Common myeloid progenitor, CD34-positive (primary cell): ENCODE measurements around the gene CRYGN.

Source experiments
- CTCF ChIA-PET: fragments of 350-600 bp; sonication (Branson Sonifier 250); formaldehyde crosslinking; loops from one replicate; lab custom pipeline; 2021; ENCODE audit warnings: antibody characterized with exemption; lab: Charles Lee
- POLR2A ChIA-PET: fragments of 350-600 bp; sonication (Branson Sonifier 250); formaldehyde crosslinking; loops from one replicate; lab custom pipeline; 2021; ENCODE audit warnings: antibody characterized with exemption; lab: Charles Lee
- DNase-seq, 3 donors: peaks; one replicate each; pipeline versions ENCODE4 v3.0.0 to v3.0.0-alpha.2; 2013
- H3K27ac ChIP-seq, 2 experiments: 1 replicate in 1 of 2; 2 replicates in 1 of 2; pipeline ENCODE4 v1.7.0; 2013; ENCODE audit warnings: inconsistent platforms in 2 of 2, low read length in 2 of 2, mild to moderate bottlenecking in 2 of 2, low read depth in 1 of 2, moderate library complexity in 1 of 2; ENCODE audit not compliant: severe bottlenecking in 2 of 2, insufficient read depth in 1 of 2, poor library complexity in 1 of 2
- H3K27me3 ChIP-seq, 5 experiments: replicated peaks in 2 of 5; 1 replicate in 3 of 5; 2 replicates in 2 of 5; pipeline versions ENCODE4 v1.6.1 to v1.7.0; 2013; ENCODE audit warnings: low read length in 4 of 5, mild to moderate bottlenecking in 2 of 5, moderate library complexity in 2 of 5, inconsistent platforms in 1 of 5; ENCODE audit not compliant: insufficient read depth in 5 of 5, control insufficient read depth in 4 of 5
- H3K36me3 ChIP-seq, 4 experiments: 1 replicate in 2 of 4; 2 replicates in 2 of 4; pipeline versions ENCODE4 v1.6.1 to v1.7.0; 2013; ENCODE audit warnings: low read length in 3 of 4, control low read depth in 1 of 4, mild to moderate bottlenecking in 1 of 4; ENCODE audit not compliant: control insufficient read depth in 4 of 4, insufficient read depth in 4 of 4
- H3K4me1 ChIP-seq, 4 experiments: 1 replicate in 3 of 4; 2 replicates in 1 of 4; pipeline versions ENCODE4 v1.6.1 to v1.7.1; 2013; ENCODE audit warnings: low read length in 3 of 4, mild to moderate bottlenecking in 3 of 4, control low read depth in 1 of 4, inconsistent platforms in 1 of 4, moderate library complexity in 1 of 4; ENCODE audit not compliant: control insufficient read depth in 4 of 4, insufficient read depth in 4 of 4; ENCODE audit errors: control extremely low read depth in 1 of 4
- H3K4me3 ChIP-seq, 7 experiments: 1 replicate in 4 of 7; 2 replicates in 3 of 7; pipeline versions ENCODE4 v1.5.1 to v1.7.0; 2013; ENCODE audit warnings: mild to moderate bottlenecking in 7 of 7, low read length in 6 of 7, moderate library complexity in 6 of 7, inconsistent platforms in 2 of 7, low read depth in 2 of 7, control low read depth in 1 of 7; ENCODE audit not compliant: insufficient read depth in 4 of 7, control insufficient read depth in 1 of 7; ENCODE audit errors: extremely low read depth in 1 of 7
- H3K9me3 ChIP-seq, 5 experiments: 1 replicate in 4 of 5; 2 replicates in 1 of 5; pipeline versions ENCODE4 v1.6.1 to v1.7.1; 2013; ENCODE audit warnings: low read length in 4 of 5, mild to moderate bottlenecking in 2 of 5, inconsistent platforms in 1 of 5, low read depth in 1 of 5, moderate library complexity in 1 of 5; ENCODE audit not compliant: control insufficient read depth in 4 of 5, insufficient read depth in 2 of 5; ENCODE audit errors: control extremely low read depth in 1 of 5
- WGBS: methylation state at CpG from one replicate; pipeline ENCODE4 v1.1.5; 2013; ENCODE audit not compliant: insufficient coverage; 5-methylcytosine and 5-hydroxymethylcytosine counted together

The CRYGN gene

DNA sequence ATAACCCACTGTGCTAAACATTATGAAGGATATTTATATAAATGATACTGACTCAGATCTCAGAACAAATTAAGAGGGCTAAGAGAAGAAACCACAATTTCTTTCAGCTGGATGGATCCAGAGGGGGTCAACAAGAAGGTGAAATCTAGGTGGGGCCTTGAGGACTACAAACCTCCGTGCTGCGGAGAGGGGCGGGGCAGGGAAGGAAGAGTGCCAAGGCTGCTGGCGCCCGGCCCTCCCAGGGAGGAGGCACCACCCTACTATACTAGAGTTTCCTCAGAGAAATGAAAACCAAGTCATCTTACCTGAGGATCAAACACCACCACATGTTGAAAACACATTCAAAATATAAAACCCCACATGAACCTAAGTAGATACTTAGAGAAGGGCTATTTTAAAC, 29.3 kb upstream of the CRYGN start:
- H3K9me3 ChIP-seq = peaks cover 0 to 3% (median 0%) of the 10 kb centered on the region in 5 experiments
- CTCF ChIA-PET = interaction anchor here (1.0 kb wide), 1 partner anchor 21 kb away, joined by 3 read pairs; no protein-coding TSS in a partner anchor
- peaks cover 19 to 86% (median 67%) of the 10 kb centered on the region in 4 experiments for H3K36me3 ChIP-seq
- H3K27me3 ChIP-seq = no peaks in the 10 kb centered on the region
- 100% methylated on average over 2 of the region's 5 CpGs for WGBS
- H3K4me1 ChIP-seq = no peaks in the 10 kb centered on the region
- H3K27ac ChIP-seq = no peak overlapping the region
- no peak overlapping the region for H3K4me3 ChIP-seq
- POLR2A ChIA-PET = no interaction called here
- DNase-seq = no peak

DNA sequence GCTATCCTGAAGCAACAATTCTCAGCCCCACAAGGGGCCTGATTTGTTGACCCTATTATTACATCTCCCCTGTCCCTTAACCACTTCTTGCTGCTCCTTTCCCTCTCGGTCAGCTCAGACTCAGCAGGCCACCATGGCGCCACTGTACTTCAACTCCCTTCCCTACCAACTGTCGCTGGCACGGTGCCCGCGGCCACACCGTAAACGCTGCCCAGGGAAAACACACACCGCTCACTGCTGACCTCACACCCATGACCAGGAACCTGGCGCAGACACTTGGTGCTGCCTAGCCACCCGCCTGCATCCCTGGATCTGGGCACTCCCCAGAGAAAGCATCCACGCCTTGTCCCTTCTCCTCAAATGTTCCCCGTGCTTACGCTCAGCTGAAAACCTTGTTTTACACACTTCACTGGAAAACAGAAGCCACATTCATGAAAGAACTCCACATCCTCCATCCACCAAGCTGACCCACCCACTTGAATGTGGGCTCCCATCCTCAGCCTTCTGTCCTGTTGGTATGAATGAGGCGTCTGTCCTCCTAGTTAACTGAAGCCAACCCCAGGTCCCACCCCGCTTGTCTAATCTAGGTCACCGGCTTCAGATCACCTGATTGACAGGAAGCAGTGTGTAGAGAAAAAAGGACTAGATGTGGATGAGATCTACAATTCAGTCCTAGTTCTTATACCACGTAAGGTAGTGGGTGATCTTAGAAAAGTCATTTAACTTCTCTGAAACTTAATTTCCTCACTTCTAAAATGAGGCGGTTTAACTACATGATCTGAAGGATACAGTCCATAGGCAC, 28.5 kb upstream of the CRYGN start:
- Histone ChIP-seq H3K9me3 (peaks cover 0 to 11% (median 7%) of the 10 kb centered on the region in 5 experiments), H3K4me3 (no peak overlapping the region), H3K4me1 (no peaks in the 10 kb centered on the region), H3K27ac (no peak overlapping the region), H3K36me3 (peaks cover 20 to 80% (median 68%) of the 10 kb centered on the region in 4 experiments), H3K27me3 (no peaks in the 10 kb centered on the region)
- POLR2A ChIA-PET = no interaction called here
- DNase-seq = no peak
- 95% methylated on average over 14 of the region's 19 CpGs for WGBS
- CTCF ChIA-PET = interaction anchor here (1.0 kb wide), 1 partner anchor 21 kb away, joined by 3 read pairs; no protein-coding TSS in a partner anchor

DNA sequence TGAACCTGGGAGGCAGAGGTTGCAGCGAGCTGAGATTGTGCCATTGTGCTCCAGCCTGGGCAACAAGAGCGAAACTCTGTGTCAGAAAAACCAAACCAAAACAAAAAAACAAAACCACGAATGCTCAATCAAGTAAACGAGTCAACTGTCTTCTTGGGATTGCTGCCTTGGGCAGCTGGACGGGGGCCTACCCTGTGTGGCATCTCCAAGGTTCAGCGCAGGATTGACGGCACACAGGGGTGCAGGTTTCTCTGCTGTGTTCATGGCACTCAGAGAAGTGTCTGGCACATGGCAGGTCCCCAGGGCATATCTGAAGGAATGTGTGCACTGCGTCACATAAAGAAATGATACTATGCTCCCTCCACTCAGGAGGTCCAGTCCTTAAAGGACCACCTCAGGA, 25.2 kb upstream of the CRYGN start:
- Histone ChIP-seq H3K4me1 (no peaks in the 10 kb centered on the region), H3K27ac (no peak overlapping the region), H3K4me3 (no peak overlapping the region), H3K27me3 (peaks cover 0 to 14% (median 0%) of the 10 kb centered on the region in 5 experiments), H3K36me3 (peaks cover 20 to 64% (median 47%) of the 10 kb centered on the region in 4 experiments), H3K9me3 (peaks cover 0 to 24% (median 20%) of the 10 kb centered on the region in 5 experiments)
- CTCF ChIA-PET = interaction anchor here (1.4 kb wide), 1 partner anchor 23 kb away, joined by 3 read pairs; no protein-coding TSS in a partner anchor
- WGBS = 94% methylated on average over 6 of the region's 8 CpGs
- POLR2A ChIA-PET = no interaction called here
- no peak for DNase-seq

DNA sequence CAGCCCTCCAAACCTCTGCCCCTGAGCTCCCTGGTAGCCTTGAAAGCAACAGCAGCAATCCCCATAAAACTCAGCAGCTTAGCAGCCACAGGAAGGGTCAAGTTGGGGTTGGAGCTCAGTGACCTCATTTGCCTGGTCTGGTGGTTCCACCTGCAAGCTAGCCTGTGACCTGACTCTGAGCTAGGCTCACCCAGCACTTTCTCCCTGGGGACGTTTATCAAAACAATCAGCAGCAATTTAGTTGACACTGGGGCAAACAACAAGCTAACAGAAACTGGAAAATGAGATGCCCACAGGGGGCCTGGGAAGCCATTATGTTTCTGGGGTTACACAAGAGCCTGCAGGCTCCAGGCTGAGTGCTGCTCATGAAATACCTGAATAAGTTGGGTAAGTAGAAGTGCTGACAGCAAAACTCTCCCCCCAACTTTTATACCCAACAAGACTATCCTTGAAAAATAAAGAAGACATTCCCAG, 22.4 kb upstream of the CRYGN start:
- DNase-seq = no peak
- Histone ChIP-seq H3K9me3 (peaks cover 0 to 24% (median 21%) of the 10 kb centered on the region in 5 experiments), H3K27me3 (peaks cover 0 to 24% (median 0%) of the 10 kb centered on the region in 5 experiments), H3K36me3 (peaks cover 13 to 37% (median 21%) of the 10 kb centered on the region in 4 experiments), H3K27ac (no peak overlapping the region), H3K4me1 (no peaks in the 10 kb centered on the region), H3K4me3 (no peak overlapping the region)
- 100% methylated on average over 1 of the region's 1 CpG for WGBS
- CTCF ChIA-PET = interaction anchor here (0.7 to 1.2 kb wide), 2 partner anchors 19 to 76 kb away, joined by 3 read pairs; no protein-coding TSS in a partner anchor
- POLR2A ChIA-PET = no interaction called here

DNA sequence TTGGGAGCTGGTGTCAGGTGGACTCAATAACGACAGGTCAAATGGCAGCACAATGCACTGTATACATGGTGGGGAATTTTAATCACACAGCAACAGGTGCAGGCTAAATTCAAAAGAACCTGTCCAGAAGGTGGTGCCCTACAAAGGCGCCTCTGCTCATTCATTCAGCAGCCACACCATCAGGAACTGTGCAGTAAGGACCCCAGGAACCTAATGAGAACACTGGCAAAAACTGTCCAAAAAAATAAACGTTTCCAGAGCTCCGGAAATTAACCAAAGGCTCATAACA, 21.9 kb upstream of the CRYGN start:
- POLR2A ChIA-PET = no interaction called here
- Histone ChIP-seq H3K36me3 (peaks cover 13 to 32% (median 16%) of the 10 kb centered on the region in 4 experiments), H3K4me3 (no peak overlapping the region), H3K27me3 (peaks cover 0 to 24% (median 0%) of the 10 kb centered on the region in 5 experiments), H3K9me3 (peaks cover 0 to 24% (median 21%) of the 10 kb centered on the region in 5 experiments), H3K27ac (no peak overlapping the region), H3K4me1 (peaks cover 0 to 1% (median 0%) of the 10 kb centered on the region in 4 experiments)
- CTCF ChIA-PET = interaction anchor here (0.7 to 1.2 kb wide), 2 partner anchors 9 to 76 kb away, joined by 3 read pairs; no protein-coding TSS in a partner anchor
- 86% methylated on average over 4 of the region's 4 CpGs for WGBS
- DNase-seq = no peak

DNA sequence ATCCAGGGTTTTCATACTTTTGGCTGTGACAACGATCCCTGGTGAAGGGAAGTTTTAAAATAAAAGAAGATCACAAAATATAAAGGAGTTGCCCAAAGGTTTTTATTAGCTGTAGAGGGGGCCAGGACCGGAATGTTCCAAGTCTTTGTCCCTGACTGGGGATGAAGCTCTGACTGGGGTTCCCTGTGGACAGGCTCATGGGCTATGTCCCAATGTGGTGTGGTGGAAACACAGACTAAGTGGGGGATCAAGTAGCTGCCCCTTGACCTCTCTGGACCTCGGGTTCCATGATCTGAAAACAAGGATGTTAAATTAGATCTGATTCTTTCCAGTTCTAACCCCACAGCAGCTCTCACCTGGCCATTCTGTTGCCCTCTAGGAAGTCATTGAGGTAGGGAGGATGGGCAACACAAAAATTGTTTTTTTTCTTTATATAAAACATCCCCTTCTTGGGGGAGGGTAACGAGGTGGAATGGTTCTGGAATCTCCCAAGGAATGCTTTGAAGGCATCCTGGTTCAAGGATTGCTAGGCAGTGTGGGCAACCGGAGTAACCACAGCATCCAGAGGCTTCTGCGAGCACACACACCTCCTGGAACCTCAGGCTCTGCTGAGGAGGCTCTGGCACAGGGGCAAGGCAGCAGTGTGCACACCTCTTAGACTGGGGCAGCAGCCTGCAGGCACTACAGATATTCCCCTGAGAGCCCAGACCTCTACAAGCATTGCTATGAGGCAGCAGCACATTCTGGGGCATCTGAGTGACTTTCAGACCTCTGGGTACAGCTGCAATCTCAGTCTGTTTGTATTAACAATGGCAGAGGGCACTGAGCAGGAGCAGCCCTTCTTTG, 21.4 kb upstream of the CRYGN start:
- no peak for DNase-seq
- H3K4me3 ChIP-seq = no peak overlapping the region
- peaks cover 0 to 3% (median 0%) of the 10 kb centered on the region in 4 experiments for H3K4me1 ChIP-seq
- 94% methylated on average over 3 of the region's 6 CpGs for WGBS
- H3K36me3 ChIP-seq = peaks cover 11 to 30% (median 14%) of the 10 kb centered on the region in 4 experiments
- peaks cover 0 to 24% (median 0%) of the 10 kb centered on the region in 5 experiments for H3K27me3 ChIP-seq
- ChIA-PET CTCF (interaction anchor here (0.7 to 1.8 kb wide), 3 partner anchors 10 to 93 kb away, joined by 3 to 5 read pairs (median 3); no protein-coding TSS in a partner anchor), POLR2A (interaction anchor here (0.7 to 1.4 kb wide), 2 partner anchors 9 to 15 kb away, joined by 3 to 4 read pairs; no protein-coding TSS in a partner anchor)
- H3K27ac ChIP-seq = no peak overlapping the region
- H3K9me3 ChIP-seq = peaks cover 0 to 24% (median 21%) of the 10 kb centered on the region in 5 experiments
